NB4 (cell line): ENCODE results near the gene TMEM63A.

Source experiments
- CTCF ChIP-seq: IDR thresholded peaks from one replicate; pipeline ENCODE4 v1.5.1; 2012; ENCODE audit warnings: low read depth, low read length
- MYC ChIP-seq: IDR thresholded peaks from 2 replicates; pipeline ENCODE4 v1.6.1; 2011; ENCODE audit warnings: low read depth, low read length
- POLR2A ChIP-seq: IDR thresholded peaks from 2 replicates; pipeline ENCODE4 v1.6.1; 2011; ENCODE audit warnings: mild to moderate bottlenecking; ENCODE audit not compliant: insufficient read length; ENCODE audit errors: extremely low read depth
- TF ChIP-seq, protein P1 (sequence below): IDR thresholded peaks from 2 replicates; pipeline ENCODE4 v1.6.1; 2011; ENCODE audit warnings: low read depth, low read length

- no peak for TF ChIP-seq CTCF
- no peak for TF ChIP-seq POLR2A
- TF ChIP-seq, protein P1, sequence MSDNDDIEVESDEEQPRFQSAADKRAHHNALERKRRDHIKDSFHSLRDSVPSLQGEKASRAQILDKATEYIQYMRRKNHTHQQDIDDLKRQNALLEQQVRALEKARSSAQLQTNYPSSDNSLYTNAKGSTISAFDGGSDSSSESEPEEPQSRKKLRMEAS = no peak
- TF ChIP-seq MYC = no peak
These were observed 44.5 kb upstream of the TMEM63A start for GRCh38 chr1:225926551-225927113.
